Sigmoid colon (tissue), 4 donors: ENCODE results near the gene SMIM24.

ENCODE experiments used
- CTCF ChIP-seq, 4 experiments: fragments of 450-650 bp in 3 of 4; fragments of 200-600 bp in 1 of 4; IDR thresholded peaks; one replicate each; pipeline ENCODE4 v1.5.1; 2016 to 2019; ENCODE audit warnings: antibody characterized with exemption in 4 of 4, mild to moderate bottlenecking in 3 of 4, moderate library complexity in 2 of 4
- EP300 ChIP-seq, 4 donors: sonication (generic); formaldehyde crosslinking; IDR thresholded peaks; one replicate each; pipeline ENCODE4 v1.6.1; 2017; ENCODE audit warnings: antibody characterized with exemption in 4 of 4
- POLR2AphosphoS5 ChIP-seq, 4 donors: sonication (generic); formaldehyde crosslinking; IDR thresholded peaks; one replicate each; pipeline ENCODE4 v1.6.1; 2017; ENCODE audit warnings: antibody characterized with exemption in 4 of 4

GRCh38 chr19:3462991-3463713, 17.2 kb downstream of the SMIM24 start:
- TF ChIP-seq EP300 (IDR thresholded peaks at IDR 0.05): no peak
- no peak for TF ChIP-seq CTCF (IDR thresholded peaks at IDR 0.05)
- TF ChIP-seq POLR2AphosphoS5 (IDR thresholded peaks at IDR 0.05): peak in 1 of 4 donors; percentile 30
